ENCODE results near the gene NUDT9.
"Not testable (repeated sequence)": the region's sequence is repeated elsewhere in the genome, so short reads cannot be mapped to it uniquely, and the experiment has no call there.

Gene NUDT9

DNA sequence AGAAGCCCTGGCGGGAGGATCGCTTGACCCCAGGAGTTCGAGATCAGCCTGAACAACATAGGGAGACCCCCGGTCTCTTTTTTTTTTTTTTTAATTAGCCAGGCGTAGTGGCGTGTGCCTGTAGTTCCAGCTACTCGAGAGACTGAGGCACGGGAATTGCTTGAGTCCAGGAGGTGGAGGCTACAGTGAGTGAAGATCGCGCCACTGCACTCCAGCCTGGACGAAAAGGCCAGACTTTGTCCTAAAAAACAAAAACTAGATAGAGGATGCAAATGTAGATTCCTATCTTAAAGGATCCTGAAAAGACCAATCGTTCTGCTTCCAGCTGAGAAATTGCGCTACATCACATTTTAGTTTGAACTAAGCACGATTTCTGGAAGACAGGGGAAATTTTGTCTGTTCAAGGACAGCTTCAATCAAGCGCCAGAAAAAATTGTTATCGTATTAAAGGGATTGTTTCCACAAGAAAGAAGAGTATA, 30.8 kb upstream of the NUDT9 start:
- no peak for FAIRE-seq
- TF ChIP-seq TAF1 (IDR thresholded peaks at IDR 0.05; ENCODE audit: borderline replicate concordance, low read depth, low read length), result no peak
- TF ChIP-seq POLR2A (IDR thresholded peaks at IDR 0.05; ENCODE audit: low read depth, low read length), result no peak
- no peak for TF ChIP-seq POLR2AphosphoS5 (IDR thresholded peaks at IDR 0.05; ENCODE audit: low read depth, low read length)

DNA sequence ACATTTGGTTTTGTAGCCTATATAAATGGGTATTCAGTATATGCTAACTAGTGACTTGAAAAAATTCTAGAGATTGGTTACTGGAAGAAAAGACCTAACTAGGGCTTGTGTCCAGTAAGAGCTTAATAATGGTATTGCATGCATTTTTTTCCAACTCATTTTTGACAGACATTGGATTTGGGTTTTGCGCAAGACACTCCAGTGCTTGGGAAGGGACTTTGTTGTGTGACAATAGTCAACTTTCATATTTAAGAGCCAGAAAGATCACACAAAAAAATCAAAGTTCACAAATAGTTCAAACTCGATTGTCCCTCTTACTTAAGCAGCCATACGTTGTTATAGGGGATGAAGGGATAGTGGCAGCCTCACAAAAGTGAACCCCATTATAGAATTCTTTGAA, 30.2 kb upstream of the NUDT9 start:
- no peak for DNase-seq (ENCODE audit: insufficient read length)
- no peak for FAIRE-seq
- TF ChIP-seq POLR2A (IDR thresholded peaks at IDR 0.05; ENCODE audit: low read depth, low read length) (no peak), TAF1 (IDR thresholded peaks at IDR 0.05; ENCODE audit: borderline replicate concordance, low read depth, low read length) (no peak), POLR2AphosphoS5 (IDR thresholded peaks at IDR 0.05; ENCODE audit: low read depth, low read length) (no peak)

More for the DNA sequence above, 30.8 kb upstream of the NUDT9 start:
- no peak for DNase-seq (ENCODE audit: insufficient read length)

DNA sequence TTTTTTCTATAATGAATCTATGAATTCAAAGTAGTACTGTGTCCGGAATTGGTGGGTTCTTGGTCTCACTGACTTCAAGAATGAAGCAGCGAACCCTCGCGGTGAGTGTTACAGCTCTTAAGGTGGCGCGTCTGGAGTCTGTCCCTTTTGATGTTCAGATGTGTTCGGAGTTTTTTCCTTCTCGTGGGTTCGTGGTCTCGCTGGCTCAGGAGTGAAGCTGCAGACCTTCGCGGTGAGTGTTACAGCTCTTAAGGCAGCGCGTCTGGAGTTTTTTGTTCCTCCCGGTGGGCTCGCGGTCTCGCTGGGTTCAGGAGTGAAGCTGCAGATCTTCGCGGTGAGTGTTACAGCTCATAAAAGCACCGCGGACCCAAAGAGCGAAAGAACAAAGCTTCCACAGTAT, 27.3 kb upstream of the NUDT9 start:
- DNase-seq (ENCODE audit: insufficient read length); FAIRE-seq: not testable (repeated sequence)

DNA sequence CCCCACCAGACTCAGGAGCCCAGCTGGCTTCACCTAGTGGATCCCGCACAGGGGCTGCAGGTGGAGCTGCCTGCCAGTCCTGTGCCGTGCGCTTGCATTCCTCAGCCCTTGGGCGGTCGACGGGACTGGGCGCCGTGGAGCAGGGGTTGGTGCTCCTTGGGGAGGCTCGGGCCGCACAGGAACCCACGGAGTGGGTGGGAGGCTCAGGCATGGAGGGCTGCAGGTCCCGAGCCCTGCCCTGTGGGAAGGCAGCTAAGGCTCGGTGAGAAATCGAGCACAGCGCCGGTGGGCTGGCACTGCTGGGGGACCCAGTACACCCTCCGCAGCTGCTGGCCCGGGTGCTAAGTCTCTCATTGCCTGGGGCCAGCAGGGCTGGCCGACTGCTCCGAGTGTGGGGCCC, 26.5 kb upstream of the NUDT9 start:
- not testable (repeated sequence) for DNase-seq (ENCODE audit: insufficient read length); FAIRE-seq

DNA sequence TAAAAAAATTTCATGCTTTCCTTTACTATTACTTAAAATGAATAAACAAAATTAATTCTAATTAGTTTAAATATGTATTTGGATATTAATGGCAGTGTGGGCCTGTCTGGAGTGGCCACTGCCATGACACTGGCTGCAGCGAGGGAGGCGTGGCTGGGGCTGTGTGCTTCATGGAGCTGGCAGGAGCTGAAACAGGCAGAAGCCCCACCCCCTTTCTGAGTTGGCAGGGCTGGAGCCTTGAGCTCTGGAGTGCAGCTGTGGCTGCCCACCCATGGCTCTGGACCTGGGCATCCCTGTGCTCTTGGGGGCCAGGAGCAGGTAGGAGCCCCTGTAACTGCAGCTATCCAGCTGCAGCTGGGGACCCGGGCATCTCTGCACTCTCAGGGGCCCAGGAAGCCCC, 23.2 kb upstream of the NUDT9 start:
- no peak for TF ChIP-seq POLR2A (IDR thresholded peaks at IDR 0.05; ENCODE audit: low read depth, low read length)
- no peak for DNase-seq (ENCODE audit: insufficient read length)
- no peak for FAIRE-seq

DNA sequence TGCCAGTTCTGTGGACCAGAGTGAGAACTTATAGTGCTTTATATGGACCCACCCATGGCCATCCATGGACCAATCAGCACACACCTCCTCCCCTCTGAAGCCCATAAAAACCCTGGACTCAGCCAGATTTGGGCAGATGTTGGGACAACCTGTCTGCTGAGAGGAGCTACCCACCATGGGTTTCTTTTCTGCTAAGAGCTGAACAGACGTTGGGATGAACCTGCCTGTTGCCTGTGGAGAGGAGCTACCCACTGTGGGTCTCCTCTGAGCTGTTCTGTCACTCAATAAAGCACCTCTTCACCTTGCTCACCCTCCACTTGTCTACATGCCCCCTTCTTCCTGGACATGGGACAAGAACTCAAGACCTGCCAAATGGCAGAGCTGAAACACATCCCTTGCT, 22.4 kb upstream of the NUDT9 start:
- no peak for FAIRE-seq
- no peak for TF ChIP-seq TAF1 (IDR thresholded peaks at IDR 0.05; ENCODE audit: borderline replicate concordance, low read depth, low read length)
- no peak for TF ChIP-seq POLR2A (IDR thresholded peaks at IDR 0.05; ENCODE audit: low read depth, low read length)
- no peak for TF ChIP-seq POLR2AphosphoS5 (IDR thresholded peaks at IDR 0.05; ENCODE audit: low read depth, low read length)

DNA sequence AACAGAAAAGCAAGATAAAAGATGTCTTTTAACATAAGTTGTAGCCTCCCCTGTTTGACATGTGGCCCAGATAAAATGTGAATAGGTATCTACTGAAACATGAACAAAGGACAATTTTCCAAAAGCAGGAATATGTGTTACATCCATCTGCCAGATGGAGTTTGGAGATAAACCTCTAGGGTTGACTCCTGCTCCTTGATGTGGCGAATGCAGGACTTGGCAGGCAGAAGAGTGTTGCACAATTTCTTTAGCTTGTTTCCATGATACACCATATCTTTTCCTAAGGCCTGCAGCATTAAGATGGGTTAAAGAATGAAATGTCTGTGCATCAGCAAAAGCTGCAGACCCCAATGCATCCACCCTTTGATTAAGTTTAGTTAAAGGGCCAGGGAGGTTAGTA, 18.6 kb upstream of the NUDT9 start:
- FAIRE-seq; DNase-seq (ENCODE audit: insufficient read length): not testable (repeated sequence)

More for the DNA sequence above, 22.4 kb upstream of the NUDT9 start:
- no peak for DNase-seq (ENCODE audit: insufficient read length)

DNA sequence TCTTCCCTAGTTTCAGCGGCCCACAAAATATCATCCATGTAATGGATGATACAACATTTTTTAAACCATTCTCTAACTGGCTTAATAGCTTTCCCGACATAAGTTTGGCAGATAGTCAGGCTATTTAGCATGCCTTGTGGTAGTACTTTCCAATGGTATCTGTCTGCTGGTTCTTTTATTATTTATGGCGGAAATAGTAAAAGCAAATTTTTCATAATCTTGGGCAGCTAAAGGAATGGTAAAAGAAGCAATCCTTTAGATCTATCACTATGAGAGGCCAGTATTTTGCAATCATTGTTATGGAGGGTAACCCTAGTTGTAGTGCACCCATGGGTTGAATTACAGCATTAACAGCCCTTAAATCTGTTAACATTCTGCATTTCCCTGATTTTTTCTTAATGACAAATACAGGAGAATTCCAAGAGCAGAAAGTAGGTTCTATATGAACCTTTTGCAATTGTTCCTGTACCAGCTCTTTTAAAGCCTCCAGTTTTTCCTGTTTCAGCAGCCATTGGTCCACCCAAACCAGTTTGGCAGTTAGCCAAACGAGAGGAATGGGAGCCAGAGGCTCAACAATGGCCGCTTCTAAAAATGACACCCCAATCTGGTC, 17.1 kb upstream of the NUDT9 start:
- DNase-seq (ENCODE audit: insufficient read length), result no peak
- no peak for FAIRE-seq
- no peak for TF ChIP-seq POLR2A (IDR thresholded peaks at IDR 0.05; ENCODE audit: low read depth, low read length)
- no peak for TF ChIP-seq POLR2AphosphoS5 (IDR thresholded peaks at IDR 0.05; ENCODE audit: low read depth, low read length)
- TF ChIP-seq TAF1 (IDR thresholded peaks at IDR 0.05; ENCODE audit: borderline replicate concordance, low read depth, low read length), result no peak

DNA sequence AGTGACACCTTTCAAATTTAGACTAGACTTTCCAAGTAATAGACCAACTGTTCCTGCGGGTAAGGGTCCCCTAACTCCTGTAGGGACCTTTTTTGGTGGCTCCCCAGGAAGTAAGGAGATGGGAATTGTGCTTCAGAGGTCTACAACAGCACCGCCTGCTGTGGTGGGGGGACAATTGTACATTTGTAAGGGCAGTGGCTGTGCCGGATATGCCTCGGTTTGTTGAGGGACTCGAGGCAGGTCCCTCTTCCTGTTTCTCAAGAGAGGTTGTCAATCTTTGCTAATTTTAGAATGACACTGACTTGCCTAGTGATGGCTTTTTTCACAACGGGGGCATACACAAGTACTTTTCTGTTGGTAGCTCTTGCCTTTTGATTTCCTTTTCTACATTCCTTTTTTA, 15.9 kb upstream of the NUDT9 start:
- DNase-seq (ENCODE audit: insufficient read length), result no peak
- no peak for FAIRE-seq
- TF ChIP-seq TAF1 (IDR thresholded peaks at IDR 0.05; ENCODE audit: borderline replicate concordance, low read depth, low read length), result no peak
- TF ChIP-seq POLR2A (IDR thresholded peaks at IDR 0.05; ENCODE audit: low read depth, low read length), result no peak
- no peak for TF ChIP-seq POLR2AphosphoS5 (IDR thresholded peaks at IDR 0.05; ENCODE audit: low read depth, low read length)

DNA sequence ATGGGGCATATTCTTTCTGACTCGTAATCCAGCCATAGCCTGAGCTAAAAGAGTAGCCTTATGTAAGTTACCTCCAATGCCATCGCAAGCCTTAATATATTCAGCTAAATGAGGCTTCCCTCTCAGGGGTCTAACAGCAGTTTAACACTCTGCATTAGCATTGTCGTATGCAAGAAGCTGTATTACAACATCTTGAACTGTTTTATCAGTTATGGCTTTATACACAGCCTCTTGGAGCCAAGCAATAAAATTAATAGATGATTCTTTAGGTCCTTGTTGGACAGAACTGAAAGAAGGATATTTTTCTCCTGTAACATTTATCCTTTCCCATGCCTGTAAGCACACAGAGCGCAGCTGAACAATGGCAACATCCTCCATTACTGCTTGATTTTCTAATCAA, 15.5 kb upstream of the NUDT9 start:
- FAIRE-seq; DNase-seq (ENCODE audit: insufficient read length): not testable (repeated sequence)

DNA sequence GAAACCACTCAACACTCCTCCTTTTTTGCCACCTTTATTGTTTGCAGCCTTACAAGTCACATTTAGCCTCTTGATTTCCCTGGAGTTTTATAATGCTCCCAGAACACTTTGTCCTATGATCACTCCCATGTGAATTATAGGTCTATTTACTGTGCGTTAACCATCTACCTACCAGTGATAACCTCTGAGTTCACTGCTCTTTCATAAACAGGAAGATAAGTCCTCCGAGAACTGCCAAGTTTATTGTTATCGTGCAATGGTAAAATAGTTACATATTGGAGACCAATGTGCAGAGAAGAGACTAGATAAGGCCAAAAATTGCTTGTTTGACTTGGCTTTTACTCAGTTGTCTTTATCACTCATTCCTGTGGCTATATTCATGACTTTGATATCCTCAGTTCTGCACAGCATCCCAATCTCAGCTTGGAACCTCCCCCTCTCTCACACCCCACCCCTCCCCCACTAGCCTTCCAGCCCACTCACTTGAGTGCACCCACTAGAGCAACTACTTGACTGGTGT, 12.9 kb upstream of the NUDT9 start:
- no peak for FAIRE-seq
- no peak for TF ChIP-seq POLR2A (IDR thresholded peaks at IDR 0.05; ENCODE audit: low read depth, low read length)
- no peak for TF ChIP-seq POLR2AphosphoS5 (IDR thresholded peaks at IDR 0.05; ENCODE audit: low read depth, low read length)
- TF ChIP-seq TAF1 (IDR thresholded peaks at IDR 0.05; ENCODE audit: borderline replicate concordance, low read depth, low read length), result no peak
- DNase-seq (ENCODE audit: insufficient read length), result no peak

DNA sequence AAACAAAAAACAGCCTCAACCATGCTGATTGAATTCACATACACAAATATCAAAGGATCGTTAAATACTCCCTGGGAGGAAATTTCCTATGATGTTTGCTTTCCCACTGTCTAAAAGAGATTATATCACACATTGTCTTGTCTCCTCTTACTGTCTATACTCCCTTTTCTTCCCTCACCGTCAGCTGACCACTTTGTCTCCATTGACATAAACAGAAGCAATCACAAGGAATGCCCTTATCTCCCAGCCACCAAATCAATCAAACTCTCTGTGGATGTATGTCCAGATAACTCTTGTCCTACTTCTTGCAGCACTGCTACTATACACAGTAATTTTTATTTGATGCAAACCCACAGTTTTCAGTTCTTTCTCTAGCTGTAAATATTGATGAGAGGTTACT, 12.2 kb upstream of the NUDT9 start:
- FAIRE-seq, result no peak
- TF ChIP-seq POLR2A (IDR thresholded peaks at IDR 0.05; ENCODE audit: low read depth, low read length), result no peak
- no peak for TF ChIP-seq POLR2AphosphoS5 (IDR thresholded peaks at IDR 0.05; ENCODE audit: low read depth, low read length)
- TF ChIP-seq TAF1 (IDR thresholded peaks at IDR 0.05; ENCODE audit: borderline replicate concordance, low read depth, low read length), result no peak
- no peak for DNase-seq (ENCODE audit: insufficient read length)

DNA sequence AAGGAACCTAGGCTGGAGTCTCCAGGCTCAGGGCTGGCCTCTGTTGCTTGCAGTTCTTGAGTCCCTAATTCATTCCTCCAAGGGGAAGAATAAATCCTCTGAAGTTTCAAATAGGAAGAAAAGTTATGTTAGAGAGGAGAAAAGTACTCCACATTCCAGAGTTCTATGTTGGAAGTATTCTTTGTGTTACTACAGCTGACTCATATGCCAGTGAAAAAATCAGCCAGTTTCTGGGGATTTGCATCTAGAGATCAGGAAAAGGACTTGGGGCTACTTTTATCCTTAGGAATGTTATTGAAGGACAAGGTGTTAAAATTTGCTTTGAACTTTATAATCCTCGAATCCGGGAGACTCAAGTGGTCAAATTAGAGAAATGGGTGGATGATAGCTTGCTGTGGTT, 11.7 kb upstream of the NUDT9 start:
- DNase-seq (ENCODE audit: insufficient read length), result no peak
- no peak for TF ChIP-seq TAF1 (IDR thresholded peaks at IDR 0.05; ENCODE audit: borderline replicate concordance, low read depth, low read length)
- no peak for TF ChIP-seq POLR2A (IDR thresholded peaks at IDR 0.05; ENCODE audit: low read depth, low read length)
- no peak for TF ChIP-seq POLR2AphosphoS5 (IDR thresholded peaks at IDR 0.05; ENCODE audit: low read depth, low read length)
- FAIRE-seq, result no peak
